Vagina (tissue), 2 donors: ENCODE results near the gene ANP32B.

Source experiments
- CTCF ChIP-seq, 3 experiments: fragments of 450-650 bp in 2 of 3; fragments of 200-600 bp in 1 of 3; sonication (generic) in 1 of 3; IDR thresholded peaks; one replicate each; pipeline ENCODE4 v1.5.1; 2017 to 2019; ENCODE audit warnings: antibody characterized with exemption in 3 of 3, mild to moderate bottlenecking in 2 of 3, moderate library complexity in 2 of 3
- POLR2AphosphoS5 ChIP-seq, 2 donors: sonication (generic); formaldehyde crosslinking; IDR thresholded peaks; one replicate each; pipeline ENCODE4 v1.9.0; 2017; ENCODE audit warnings: antibody characterized with exemption in 2 of 2, mild to moderate bottlenecking in 2 of 2, low read depth in 1 of 2; ENCODE audit not compliant: insufficient read depth in 1 of 2

GRCh38 chr9:98008764-98009163 is 25.6 kb downstream of the ANP32B start:
- no peak for TF ChIP-seq POLR2AphosphoS5 (IDR thresholded peaks at IDR 0.05; ENCODE audit: insufficient read depth in 1 of 2, low read depth in 1 of 2)
- no peak for TF ChIP-seq CTCF (IDR thresholded peaks at IDR 0.05)
